HepG2 (cell line): ENCODE results near the gene CASZ1. TPM values are rescaled to one million over a fixed set of nuclear protein-coding genes. Genes with fewer than 3 reads are reported as not detected.
A peak's percentile ranks its signal among the peaks of the same experiment; 100 is the strongest.

ENCODE experiments used
- ATAC-seq: fragments of 200-7000 bp; cut with Tn5 transposase; 3 replicates; pipeline ENCODE4 v1.9.1; 2020; ENCODE audit warnings: mild to moderate bottlenecking, moderate library complexity
- BruUV-seq: library from RNA; stranded (reverse); fragments of 400-500 nt; replicated peaks from 2 replicates; lab custom pipeline; 2021; lab: Mats Ljungman, UMichigan
- CTCF ChIA-PET: fragments of 300-600 bp; formaldehyde crosslinking; extraction: SDS; loops from one replicate; lab custom pipeline; 2021; ENCODE audit warnings: low total read pairs, inconsistent platforms, low intra/inter-chr PET ratio; lab: Yijun Ruan, JAX
- POLR2A ChIA-PET: fragments of 350-600 bp; sonication (Branson Sonifier 250); formaldehyde crosslinking; loops from one replicate; lab custom pipeline; 2020; ENCODE audit warnings: antibody characterized with exemption, inconsistent platforms; lab: Yijun Ruan, JAX
- DNase-seq: peaks from one replicate; pipeline ENCODE4 v3.0.0-alpha.2; 2015; ENCODE audit warnings: low spot score
- FAIRE-seq: peaks from 3 replicates; lab custom pipeline; 2011; peaks lifted over from hg19 to GRCh38; lab: Jason Lieb, UNC
- H2AFZ ChIP-seq: one replicate; pipeline ENCODE4 v1.6.1; 2011; ENCODE audit warnings: low read length, inconsistent platforms
- H3K27ac ChIP-seq: fragments of 300-600 bp; 3 replicates; pipeline ENCODE4 v1.8.0; 2011; ENCODE audit warnings: mixed run types, mild to moderate bottlenecking, mixed read lengths, low read length, inconsistent platforms; ENCODE audit not compliant: insufficient read depth; ENCODE audit errors: extremely low read length
- H3K27me3 ChIP-seq, 2 experiments: fragments of 200-600 bp in 1 of 2; 2 replicates in 1 of 2; 3 replicates in 1 of 2; pipeline versions ENCODE4 v1.6.0 to v1.8.0; 2011; ENCODE audit warnings: low read length in 2 of 2, mild to moderate bottlenecking in 2 of 2, moderate library complexity in 2 of 2, inconsistent platforms in 1 of 2; ENCODE audit not compliant: insufficient read depth in 2 of 2, control insufficient read depth in 1 of 2
- H3K36me3 ChIP-seq, 2 experiments: fragments of 200-600 bp in 1 of 2; replicated peaks in 1 of 2; 2 replicates in 1 of 2; 3 replicates in 1 of 2; pipeline versions ENCODE4 v1.5.1 to v1.8.0; 2011; ENCODE audit warnings: low read length in 2 of 2, inconsistent platforms in 1 of 2; ENCODE audit not compliant: insufficient read depth in 2 of 2, control insufficient read depth in 1 of 2
- H3K4me1 ChIP-seq: 2 replicates; pipeline ENCODE4 v1.5.1; 2012; ENCODE audit warnings: low read length, inconsistent platforms; ENCODE audit not compliant: insufficient read depth
- H3K4me2 ChIP-seq: 2 replicates; pipeline ENCODE4 v1.6.0; 2011; ENCODE audit warnings: low read depth, low read length, inconsistent platforms
- H3K4me3 ChIP-seq, 3 experiments: fragments of 200-600 bp in 1 of 3; sonication (generic), shearing (Covaris generic) in 1 of 3; replicated peaks in 1 of 3; 2 replicates each; pipeline ENCODE4 v1.5.1; 2011 to 2016; ENCODE audit warnings: low read length in 3 of 3, inconsistent platforms in 2 of 3, low read depth in 2 of 3, mild to moderate bottlenecking in 2 of 3, control low read depth in 1 of 3, mixed read lengths in 1 of 3; ENCODE audit not compliant: insufficient read depth in 1 of 3
- H3K79me2 ChIP-seq: one replicate; pipeline ENCODE4 v1.6.1; 2011; ENCODE audit warnings: low read length, inconsistent platforms; ENCODE audit not compliant: insufficient read depth
- H3K9ac ChIP-seq: 2 replicates; pipeline ENCODE4 v1.6.0; 2011; ENCODE audit warnings: mild to moderate bottlenecking, low read depth, low read length, inconsistent platforms; ENCODE audit not compliant: insufficient read depth
- H3K9me3 ChIP-seq: 2 replicates; pipeline ENCODE4 v1.5.1; 2012; ENCODE audit warnings: mild to moderate bottlenecking, low read length
- H4K20me1 ChIP-seq: 2 replicates; pipeline ENCODE4 v1.6.0; 2011; ENCODE audit warnings: inconsistent platforms, mild to moderate bottlenecking, low read length, moderate library complexity; ENCODE audit not compliant: insufficient read depth
- GATAD2A ChIP-seq: IDR thresholded peaks from 2 replicates; pipeline ENCODE4 v1.6.1; 2016
- GTF2F1 ChIP-seq: fragments of 150-350 bp; IDR thresholded peaks from 2 replicates; pipeline ENCODE4 v1.6.1; 2014; ENCODE audit warnings: low read length
- HOMEZ ChIP-seq: IDR thresholded peaks from 2 replicates; pipeline ENCODE4 v1.6.1; 2016; ENCODE audit warnings: low read depth
- HOXA5 ChIP-seq: sonication (generic); formaldehyde crosslinking; IDR thresholded peaks from 2 replicates; pipeline ENCODE4 v1.4.0; 2020; ENCODE audit warnings: missing genetic modification reagents
- KMT2A ChIP-seq: sonication (generic); formaldehyde crosslinking; IDR thresholded peaks from 2 replicates; pipeline ENCODE4 v1.4.0; 2020; ENCODE audit warnings: missing genetic modification reagents
- MZF1 ChIP-seq: sonication (generic); formaldehyde crosslinking; IDR thresholded peaks from 2 replicates; pipeline ENCODE4 v1.8.1; 2023; ENCODE audit warnings: mild to moderate bottlenecking, missing genetic modification reagents, borderline replicate concordance
- SRY ChIP-seq: sonication (generic); formaldehyde crosslinking; IDR thresholded peaks from 2 replicates; pipeline ENCODE4 v1.8.0; 2022; ENCODE audit warnings: mild to moderate bottlenecking, missing genetic modification reagents
- TRAFD1 ChIP-seq: sonication (generic); formaldehyde crosslinking; IDR thresholded peaks from 2 replicates; pipeline ENCODE4 v1.5.1; 2020; ENCODE audit warnings: missing genetic modification reagents, mild to moderate bottlenecking, borderline replicate concordance
- ZNF652 ChIP-seq: IDR thresholded peaks from 2 replicates; pipeline ENCODE4 v1.6.1; 2016; ENCODE audit warnings: low read depth, borderline replicate concordance
- ZSCAN20 ChIP-seq: sonication (generic); formaldehyde crosslinking; IDR thresholded peaks from 2 replicates; pipeline ENCODE4 v1.4.0; 2020; ENCODE audit warnings: missing genetic modification reagents, mild to moderate bottlenecking, borderline replicate concordance
- WGBS: methylation state at CpG from one replicate; pipeline ENCODE4 v1.1.6; 2017; ENCODE audit warnings: low lambda C conversion rate; 5-methylcytosine and 5-hydroxymethylcytosine counted together
- in situ Hi-C: cut with HindIII; loops from 2 replicates; pipeline ENCODE4 v1.10.0; 2017; ENCODE audit warnings: low pct_unique_long_range_greater_than_20kb; ENCODE audit not compliant: extremely low pct_ligation_motif_present
- intact Hi-C: fragments of 100-400 bp; cut with micrococcal nuclease; formaldehyde crosslinking; loops from one replicate; pipeline ENCODE4 v1.10.0; 2022; ENCODE audit not compliant: unreplicated experiment
- polyA plus RNA-seq, 8 experiments: library from polyadenylated mRNA; depleted of rRNA in 3 of 8; stranded (reverse) in 7 of 8; unstranded in 1 of 8; fragments of >200 nt; fragmentation: Illumina TruSeq in 4 of 8; extraction: Trizol in 4 of 8; gene quantifications; 2 replicates each; pipeline versions ENCODE4 v1.2.1 to v1.2.3, GENCODE V29; 2011 to 2016; ENCODE audit warnings: low read depth in 4 of 8, missing spikeins in 1 of 8, mixed read lengths in 1 of 8; ENCODE audit not compliant: insufficient read depth in 1 of 8
- total RNA-seq, 5 experiments: library from RNA; depleted of rRNA; stranded (reverse); fragments of >200 nt; fragmentation: Illumina TruSeq; extraction: Trizol; gene quantifications; 2 replicates each; pipeline ENCODE4 v1.2.3, GENCODE V29; 2016; ENCODE audit warnings: low read depth in 1 of 5

Gene CASZ1
- total and polyA plus RNA-seq, 2 of the 13 experiments (the other 11 are each of a cell fraction or from before 2014, with no cell fraction given): 1.9 to 3.7 TPM

GRCh38 chr1:10601342-10602070 lies 194.9 kb downstream of the CASZ1 start:
- in situ Hi-C loops: no loop called here
- BruUV-seq: no TSS peak
- Histone ChIP-seq H2AFZ (no peak overlapping the region), H3K27me3 (no peaks in the 10 kb centered on the region)
- intact Hi-C loops: no loop called here
- TF ChIP-seq ZNF652 (CRISPR knock-in tag) (0 out of 2 replicates have a peak, but pooled peaks have one; percentile 27), ZSCAN20 (no peak)
- TF ChIP-seq, all 625 proteins: peak for 1
- 97% methylated on average over 6 of the region's 6 CpGs for WGBS
- DNase-seq (no peak), ATAC-seq (no peak), FAIRE-seq (no peak)
- Histone ChIP-seq H3K9ac (no peak overlapping the region), H3K27ac (no peak overlapping the region), H3K4me3 (no peak overlapping the region), H3K36me3 (peaks cover 2 to 15% of the 10 kb centered on the region in 2 experiments; a peak in 4 of 5 replicates), H3K9me3 (no peaks in the 10 kb centered on the region), H4K20me1 (no peaks in the 10 kb centered on the region; the same call in 1 of the 2 replicates), H3K79me2 (no peaks in the 10 kb centered on the region), H3K4me2 (no peak overlapping the region), H3K4me1 (peaks cover 41% of the 10 kb centered on the region)
- POLR2A ChIA-PET: no interaction called here
- CTCF ChIA-PET: no interaction called here

DNA sequence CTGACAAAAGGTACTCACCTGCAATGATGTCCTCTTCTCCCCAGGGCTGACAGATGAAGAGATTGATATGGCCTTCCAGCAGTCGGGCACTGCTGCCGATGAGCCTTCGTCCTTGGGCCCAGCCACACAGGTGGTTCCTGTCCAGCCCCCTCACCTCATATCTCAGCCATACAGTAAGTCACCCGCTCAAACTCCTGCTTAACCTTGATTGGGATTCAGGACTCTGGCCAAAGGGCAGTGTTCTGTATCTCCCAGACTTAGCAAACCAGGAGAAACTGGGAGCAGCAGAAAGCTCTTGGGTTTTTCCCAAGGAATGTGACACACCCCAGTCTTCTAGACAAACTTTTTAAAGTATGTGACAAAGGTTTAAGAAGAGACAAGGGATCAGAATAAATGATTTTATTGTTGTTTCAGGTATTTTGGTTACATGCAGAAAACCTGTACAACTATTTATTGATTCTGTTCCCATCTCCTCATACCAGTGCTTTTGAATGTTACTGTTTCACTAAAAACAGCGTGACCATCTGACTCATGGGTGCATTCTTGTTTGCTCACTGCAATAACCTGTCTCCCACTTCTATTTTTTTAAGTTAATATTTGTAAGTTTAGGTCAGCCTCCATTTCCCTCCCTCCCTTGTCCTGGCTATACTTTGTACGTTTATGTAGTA lies 197.1 kb downstream of the CASZ1 start:
- Histone ChIP-seq H2AFZ (no peak overlapping the region), H3K79me2 (no peaks in the 10 kb centered on the region), H3K27me3 (no peaks in the 10 kb centered on the region), H3K9ac (peak overlapping the region; percentile 42), H3K27ac (peak overlapping the region; percentile 69), H3K36me3 (peaks cover 2 to 15% of the 10 kb centered on the region in 2 experiments; a peak in 4 of 5 replicates), H3K4me1 (peaks cover 46% of the 10 kb centered on the region), H3K9me3 (no peaks in the 10 kb centered on the region), H4K20me1 (no peaks in the 10 kb centered on the region; the same call in 1 of the 2 replicates), H3K4me2 (peak overlapping the region; percentile 63), H3K4me3 (peak overlapping the region in 2 of 3 experiments; percentile 6 to 9; a peak in 1 of 6 replicates)
- intact Hi-C loops: loop anchor here (5.0 to 10.0 kb wide), 2 partner anchors 85 to 752 kb away; no protein-coding TSS in a partner anchor
- in situ Hi-C loops: no loop called here
- DNase-seq (peak; percentile 87), ATAC-seq (peak; percentile 92), FAIRE-seq (peak; percentile 76)
- WGBS: 2% methylated on average over 3 of the region's 6 CpGs
- POLR2A ChIA-PET: interaction anchor here (1.0 to 1.7 kb wide), 4 partner anchors 9 to 86 kb away, joined by 3 to 4 read pairs (median 3); no protein-coding TSS in a partner anchor
- CTCF ChIA-PET: no interaction called here
- no TSS peak for BruUV-seq
- TF ChIP-seq MZF1 (CRISPR knock-in tag): no peak
- 0 out of 2 replicates have a peak, but pooled peaks have one; percentile 29 for TF ChIP-seq KMT2A (CRISPR knock-in tag)
- TF ChIP-seq HOXA5: 0 out of 2 replicates have a peak, but pooled peaks have one; percentile 26
- TF ChIP-seq TRAFD1 (CRISPR knock-in tag): 0 out of 2 replicates have a peak, but pooled peaks have one; percentile 32
- TF ChIP-seq HOMEZ (CRISPR knock-in tag): 0 out of 2 replicates have a peak, but pooled peaks have one; percentile 33
- TF ChIP-seq GTF2F1: no peak
- TF ChIP-seq SRY: peak; percentile 38; the same call in 1 of the 2 replicates
- TF ChIP-seq GATAD2A (CRISPR knock-in tag): peak; percentile 70; the same call in 1 of the 2 replicates
